ENCODE data around the gene SLC13A2. TPM values are rescaled to one million over a fixed set of nuclear protein-coding genes. Genes with fewer than 3 reads are reported as not detected.

SLC13A2 gene
- total and polyA plus RNA-seq, 2 donors (not counting 3 experiments of a cell fraction or from before 2014, with no cell fraction given) = not detected

DNA sequence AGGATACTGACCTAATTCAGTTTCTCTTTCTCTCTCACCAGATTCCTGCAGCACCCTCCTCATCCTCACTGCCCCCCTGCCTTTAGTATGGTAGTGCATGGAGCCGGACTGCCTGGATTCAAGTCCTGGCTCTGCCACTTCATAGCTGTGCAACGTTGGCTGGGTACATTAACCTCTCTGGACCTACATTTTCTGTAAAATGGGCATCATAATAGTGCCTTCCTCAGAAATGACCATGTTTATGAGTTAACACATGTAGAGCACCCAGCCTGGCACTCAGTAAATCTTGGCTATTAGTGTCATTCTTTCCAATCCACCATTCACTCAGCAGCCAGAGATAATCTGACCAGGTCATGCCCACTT, 71.7 kb downstream of the SLC13A2 start:
- no peaks in the 10 kb centered on the region for H3K9me1 ChIP-seq (replicated peaks; ENCODE audit: control insufficient read depth, extremely low read depth, insufficient read depth, low read length)
- H3K4me1 ChIP-seq (ENCODE audit: control insufficient read depth, extremely low read depth, insufficient read depth, low read length) = no peaks in the 10 kb centered on the region
- H3K79me2 ChIP-seq (ENCODE audit: control insufficient read depth, insufficient read depth, low read length) = no peaks in the 10 kb centered on the region
- no peak for TF ChIP-seq POLR2A (IDR thresholded peaks at IDR 0.05; ENCODE audit: low read depth, low read length)
- no peak for TF ChIP-seq EZH2 (IDR thresholded peaks at IDR 0.05; ENCODE audit: borderline replicate concordance, low read depth, low read length, severe bottlenecking)
- no peak for TF ChIP-seq FOS (IDR thresholded peaks at IDR 0.05; ENCODE audit: borderline replicate concordance, insufficient read depth, low read length)
- TF ChIP-seq, protein P1, sequence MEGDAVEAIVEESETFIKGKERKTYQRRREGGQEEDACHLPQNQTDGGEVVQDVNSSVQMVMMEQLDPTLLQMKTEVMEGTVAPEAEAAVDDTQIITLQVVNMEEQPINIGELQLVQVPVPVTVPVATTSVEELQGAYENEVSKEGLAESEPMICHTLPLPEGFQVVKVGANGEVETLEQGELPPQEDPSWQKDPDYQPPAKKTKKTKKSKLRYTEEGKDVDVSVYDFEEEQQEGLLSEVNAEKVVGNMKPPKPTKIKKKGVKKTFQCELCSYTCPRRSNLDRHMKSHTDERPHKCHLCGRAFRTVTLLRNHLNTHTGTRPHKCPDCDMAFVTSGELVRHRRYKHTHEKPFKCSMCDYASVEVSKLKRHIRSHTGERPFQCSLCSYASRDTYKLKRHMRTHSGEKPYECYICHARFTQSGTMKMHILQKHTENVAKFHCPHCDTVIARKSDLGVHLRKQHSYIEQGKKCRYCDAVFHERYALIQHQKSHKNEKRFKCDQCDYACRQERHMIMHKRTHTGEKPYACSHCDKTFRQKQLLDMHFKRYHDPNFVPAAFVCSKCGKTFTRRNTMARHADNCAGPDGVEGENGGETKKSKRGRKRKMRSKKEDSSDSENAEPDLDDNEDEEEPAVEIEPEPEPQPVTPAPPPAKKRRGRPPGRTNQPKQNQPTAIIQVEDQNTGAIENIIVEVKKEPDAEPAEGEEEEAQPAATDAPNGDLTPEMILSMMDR (IDR thresholded peaks at IDR 0.05; ENCODE audit: extremely low read depth in 1 of 2, insufficient read depth in 1 of 2, low read depth in 1 of 2, low read length in 2 of 2) = no peak
- TF ChIP-seq, protein P2, sequence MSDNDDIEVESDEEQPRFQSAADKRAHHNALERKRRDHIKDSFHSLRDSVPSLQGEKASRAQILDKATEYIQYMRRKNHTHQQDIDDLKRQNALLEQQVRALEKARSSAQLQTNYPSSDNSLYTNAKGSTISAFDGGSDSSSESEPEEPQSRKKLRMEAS (IDR thresholded peaks at IDR 0.05; ENCODE audit: insufficient read depth, insufficient read length) = no peak
- TF ChIP-seq MYC (IDR thresholded peaks at IDR 0.05; ENCODE audit: low read depth, low read length) = no peak
- TF ChIP-seq POLR2AphosphoS5 (IDR thresholded peaks at IDR 0.05; ENCODE audit: insufficient read depth, low read depth, low read length) = no peak
- no peak for TF ChIP-seq JUN (IDR thresholded peaks at IDR 0.05; ENCODE audit: borderline replicate concordance, insufficient read depth, insufficient read length, low read depth)
- TF ChIP-seq GATA2 (IDR thresholded peaks at IDR 0.05; ENCODE audit: insufficient read depth, insufficient read length, low read depth, low read length) = no peak
- intact Hi-C loops (cut with micrococcal nuclease) = no loop called here
- no peak overlapping the region for H3K4me2 ChIP-seq (ENCODE audit: insufficient read depth, low read length)
- H2AFZ ChIP-seq (ENCODE audit: low read depth, low read length) = no peak overlapping the region
- ChIA-PET POLR2A (interaction anchor here (1.0 kb wide), 1 partner anchor 26 kb away, joined by 5 read pairs; the partner anchor contains the start of gene PIGS), CTCF (no interaction called here)
- dilution Hi-C loops (cut with MboI; ENCODE audit: extremely low pct_ligation_motif_present, low sequenced_read_pairs) = no loop called here
- no peaks in the 10 kb centered on the region for H3K27me3 ChIP-seq (ENCODE audit: control insufficient read depth in 2 of 2, insufficient read depth in 2 of 2, low read length in 2 of 2)
- no peak overlapping the region for H3K9ac ChIP-seq (replicated peaks; ENCODE audit: extremely low read depth, insufficient read depth, low read length)
- peaks cover 0 to 10% of the 10 kb centered on the region in 2 experiments for H3K36me3 ChIP-seq (ENCODE audit: control insufficient read depth in 2 of 2, extremely low read depth in 1 of 2, insufficient read depth in 2 of 2, low read length in 2 of 2)
- H4K20me1 ChIP-seq (replicated peaks; ENCODE audit: control insufficient read depth, extremely low read depth, insufficient read depth, low read length) = no peaks in the 10 kb centered on the region
- H3K4me3 ChIP-seq (replicated peaks in 1 of 3; ENCODE audit: insufficient read depth in 1 of 3, low read depth in 1 of 3, low read length in 3 of 3) = no peak overlapping the region
- no peak overlapping the region for H3K27ac ChIP-seq (ENCODE audit: insufficient read depth, low read depth, low read length)
- no TSS peak for BruUV-seq (replicated peaks)
- DNase-seq (ENCODE audit: low read depth, low spot score) (no peak), FAIRE-seq (no peak)
- H3K9me3 ChIP-seq (replicated peaks; ENCODE audit: control insufficient read depth, insufficient read depth, low read length) = no peaks in the 10 kb centered on the region
